IPS DF 4.7 (cell line): ENCODE measurements around the gene DAGLA.

Experiments used
- DNase-seq: peaks from one replicate; pipeline ENCODE4 v3.0.0-alpha.2; 2013; ENCODE audit warnings: low spot score; ENCODE audit errors: extremely low read depth

DAGLA gene

GRCh38 chr11:61778357-61778886 is 98.2 kb downstream of the DAGLA start:
- DNase-seq = no peak

- DNase-seq = no peak
These were observed 98.9 kb downstream of the DAGLA start for GRCh38 chr11:61778920-61779650.

GRCh38 chr11:61779666-61780525 is 99.7 kb downstream of the DAGLA start:
- DNase-seq = no peak

- DNase-seq = no peak
These were observed 100.5 kb downstream of the DAGLA start for GRCh38 chr11:61780581-61781162.

GRCh38 chr11:61781585-61781984 is 101.4 kb downstream of the DAGLA start:
- no peak for DNase-seq

- no peak for DNase-seq
These were observed 102.1 kb downstream of the DAGLA start for GRCh38 chr11:61782299-61782698.

- DNase-seq = no peak
These were observed 102.7 kb downstream of the DAGLA start for GRCh38 chr11:61782841-61783240.

- no peak for DNase-seq
These were observed 103.7 kb downstream of the DAGLA start for GRCh38 chr11:61783717-61784505.

- DNase-seq = no peak
These were observed 104.3 kb downstream of the DAGLA start for GRCh38 chr11:61784506-61784805.

- DNase-seq = no peak
These were observed 105.7 kb downstream of the DAGLA start for GRCh38 chr11:61785837-61786402.

- no peak for DNase-seq
These were observed 107.8 kb downstream of the DAGLA start for GRCh38 chr11:61787928-61788491.

- no peak for DNase-seq
These were observed 111.6 kb downstream of the DAGLA start for GRCh38 chr11:61791737-61792309.

- no peak for DNase-seq
These were observed 112.3 kb downstream of the DAGLA start, which contains the start of the genes FEN1 and TMEM258 for GRCh38 chr11:61792310-61793082. FEN1 (plus strand) TSS chr11:61792911; CDS start chr11:61795362, 2,451 bp downstream. TMEM258 (minus strand) TSS chr11:61792599; CDS start chr11:61792558, 41 bp downstream.

GRCh38 chr11:61793083-61793828 is 113.1 kb downstream of the DAGLA start:
- DNase-seq = no peak

GRCh38 chr11:61793829-61794204 is 113.6 kb downstream of the DAGLA start:
- DNase-seq = no peak

GRCh38 chr11:61794579-61794978 is 114.4 kb downstream of the DAGLA start:
- no peak for DNase-seq

GRCh38 chr11:61795459-61795858 is 115.3 kb downstream of the DAGLA start:
- no peak for DNase-seq

- no peak for DNase-seq
These were observed 115.8 kb downstream of the DAGLA start for GRCh38 chr11:61795876-61796526.
